Lower leg skin (tissue), 3 donors: ENCODE measurements around the gene ZNF428.

ENCODE experiments used
- CTCF ChIP-seq, 3 donors: fragments of 450-650 bp; IDR thresholded peaks; one replicate each; pipeline ENCODE4 v1.5.1; 2016; ENCODE audit warnings: antibody characterized with exemption in 3 of 3, mild to moderate bottlenecking in 3 of 3, moderate library complexity in 2 of 3
- POLR2A ChIP-seq, 2 donors: fragments of 450-650 bp; IDR thresholded peaks; one replicate each; pipeline ENCODE4 v1.6.1; 2016 to 2017; ENCODE audit warnings: antibody characterized with exemption in 2 of 2, mild to moderate bottlenecking in 1 of 2, moderate library complexity in 1 of 2

DNA sequence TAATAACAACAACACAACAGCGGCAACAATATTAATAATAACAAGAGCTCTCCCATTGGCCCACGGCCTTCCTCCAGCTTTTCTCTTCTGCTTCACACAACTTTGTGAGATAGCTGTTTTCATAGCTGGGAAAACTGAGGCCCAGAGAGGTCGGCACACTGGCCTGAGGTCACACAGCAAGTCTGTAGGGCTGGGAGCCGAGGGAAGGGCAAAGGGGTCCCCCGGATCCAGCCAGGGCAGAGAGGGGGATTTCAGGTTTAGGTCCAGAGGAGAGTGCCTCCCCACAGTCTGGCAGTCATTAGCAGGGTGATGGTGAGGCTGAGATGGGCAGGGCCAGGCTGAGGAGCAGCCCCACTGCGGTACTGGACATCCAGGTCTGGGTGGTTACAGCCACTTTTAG, 29.2 kb upstream of the ZNF428 start:
- TF ChIP-seq CTCF (IDR thresholded peaks at IDR 0.05) (no peak), POLR2A (IDR thresholded peaks at IDR 0.05) (no peak)
